Effector memory CD8-positive, alpha-beta T cell (primary cell): ENCODE measurements around the gene FBXO4.
"Not testable (repeated sequence)": the region's sequence is repeated elsewhere in the genome, so short reads cannot be mapped to it uniquely, and the experiment has no call there.

Experiments
- ATAC-seq: fragments of 150-1000 bp; cut with Tn5 transposase; replicated peaks from 2 replicates; pipeline ENCODE4 v1.10.0; 2021; ENCODE audit warnings: mild to moderate bottlenecking, moderate library complexity
- DNase-seq, 3 experiments: peaks; one replicate each; pipeline ENCODE4 v3.0.0; 2021
- H3K27ac Mint-ChIP-seq, 2 donors: one replicate each; pipeline ENCODE4 v1.8.0; 2022; ENCODE audit warnings: mild to moderate bottlenecking in 2 of 2, mixed read lengths in 2 of 2, moderate library complexity in 2 of 2
- H3K27me3 Mint-ChIP-seq, 2 donors: one replicate each; pipeline ENCODE4 v1.8.0; 2022; ENCODE audit warnings: mixed read lengths in 2 of 2
- H3K36me3 Mint-ChIP-seq: one replicate; pipeline ENCODE4 v1.8.0; 2022; ENCODE audit warnings: mild to moderate bottlenecking, moderate library complexity, mixed read lengths; ENCODE audit not compliant: insufficient read depth
- H3K4me1 Mint-ChIP-seq, 2 donors: one replicate each; pipeline ENCODE4 v1.8.0; 2022; ENCODE audit warnings: low read depth in 2 of 2, mixed read lengths in 2 of 2
- H3K4me3 Mint-ChIP-seq, 2 donors: one replicate each; pipeline ENCODE4 v1.8.0; 2022; ENCODE audit warnings: mild to moderate bottlenecking in 2 of 2, mixed read lengths in 2 of 2, moderate library complexity in 2 of 2
- H3K9me3 Mint-ChIP-seq, 2 donors: one replicate each; pipeline ENCODE4 v1.8.0; 2022; ENCODE audit warnings: mixed read lengths in 2 of 2

The FBXO4 gene

DNA sequence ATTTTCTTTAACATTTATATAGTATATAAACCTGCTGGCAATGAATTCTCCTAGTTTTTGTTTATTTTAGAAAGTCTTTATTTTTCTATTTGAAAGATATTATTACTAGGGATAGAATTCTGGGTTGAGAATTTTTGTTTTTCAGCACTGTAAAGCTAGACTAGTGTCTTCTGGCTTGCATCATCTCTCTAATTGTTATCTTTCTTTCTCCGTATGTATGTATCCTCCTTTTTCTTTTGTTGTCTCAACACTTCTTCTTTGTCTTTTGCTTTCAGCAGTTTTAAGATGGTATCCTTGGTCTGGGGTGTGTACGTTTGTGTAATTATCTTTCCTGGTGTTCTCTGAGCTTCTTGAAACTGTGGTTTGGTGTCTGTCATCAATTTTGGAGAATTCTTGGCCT, 48.8 kb downstream of the FBXO4 start:
- Mint-ChIP-seq H3K9me3 (no peaks in the 10 kb centered on the region), H3K4me3 (no peak overlapping the region), H3K4me1 (no peaks in the 10 kb centered on the region), H3K27me3 (peaks cover 0 to 8% of the 10 kb centered on the region in 2 donors), H3K36me3 (no peaks in the 10 kb centered on the region), H3K27ac (no peak overlapping the region)
- DNase-seq = no peak
- no peak for ATAC-seq

DNA sequence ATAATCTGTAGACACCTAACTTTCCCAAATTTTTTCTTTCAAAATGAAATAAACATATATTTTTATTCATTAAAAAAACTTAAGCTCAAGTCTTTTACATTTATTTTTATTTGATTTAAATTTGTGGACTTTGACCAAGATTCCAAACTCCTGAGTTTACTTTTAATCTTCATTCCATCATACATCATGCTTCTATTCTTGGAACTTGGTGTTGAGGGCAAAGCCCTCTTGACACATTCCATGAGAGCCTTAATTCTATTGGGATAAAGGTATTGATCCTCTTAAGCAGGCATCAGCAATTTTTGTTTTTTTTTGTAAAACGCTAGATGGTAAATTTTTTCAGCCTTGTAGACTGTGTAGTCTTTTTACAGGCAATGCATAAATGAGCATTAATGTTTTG, 53.6 kb downstream of the FBXO4 start:
- H3K4me3 Mint-ChIP-seq = no peak overlapping the region
- H3K27ac Mint-ChIP-seq = no peak overlapping the region
- H3K27me3 Mint-ChIP-seq = peaks cover 0 to 4% of the 10 kb centered on the region in 2 donors
- no peaks in the 10 kb centered on the region for H3K9me3 Mint-ChIP-seq
- no peaks in the 10 kb centered on the region for H3K4me1 Mint-ChIP-seq
- no peaks in the 10 kb centered on the region for H3K36me3 Mint-ChIP-seq
- DNase-seq = no peak
- ATAC-seq = no peak

DNA sequence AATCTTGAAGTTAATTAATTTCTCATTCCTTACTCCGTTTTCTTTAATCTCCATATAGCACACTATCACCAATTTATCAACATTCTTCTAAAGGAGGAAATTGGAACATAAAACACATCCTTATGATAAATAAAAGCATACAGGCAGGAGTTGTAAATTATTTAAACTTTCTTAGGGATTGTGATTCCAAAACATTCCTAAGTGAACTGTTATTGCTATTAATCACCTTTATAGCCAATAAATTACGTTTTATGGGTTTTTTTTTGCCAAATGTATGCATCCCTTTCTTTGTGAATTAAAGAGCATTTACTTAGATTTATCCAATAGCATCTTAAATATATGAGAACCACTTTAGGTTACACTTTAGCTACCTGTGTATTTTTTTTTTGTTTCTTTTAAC, 55.3 kb downstream of the FBXO4 start:
- no peak overlapping the region for H3K4me3 Mint-ChIP-seq
- no peaks in the 10 kb centered on the region for H3K9me3 Mint-ChIP-seq
- H3K27me3 Mint-ChIP-seq = peaks cover 15% of the 10 kb centered on the region in 2 donors
- no peaks in the 10 kb centered on the region for H3K4me1 Mint-ChIP-seq
- DNase-seq (no peak), ATAC-seq (no peak)
- no peaks in the 10 kb centered on the region for H3K36me3 Mint-ChIP-seq
- H3K27ac Mint-ChIP-seq = no peak overlapping the region

DNA sequence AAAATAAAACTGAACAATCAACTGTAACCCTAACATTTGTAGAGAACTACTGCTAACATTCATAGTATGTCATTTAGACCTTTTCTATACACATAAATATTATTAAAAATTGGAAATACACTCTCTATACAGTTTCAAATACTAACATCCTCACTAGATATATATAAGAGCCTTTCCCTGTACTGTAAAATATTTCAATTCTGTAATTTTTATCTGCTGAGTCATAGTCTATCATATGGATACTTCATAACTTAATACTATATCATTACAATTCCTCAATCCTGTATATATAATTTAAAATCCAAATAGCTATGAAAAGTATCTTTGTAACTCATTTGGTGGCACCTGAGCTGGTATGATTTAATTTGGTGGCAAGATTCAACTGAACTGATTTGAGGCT, 55.8 kb downstream of the FBXO4 start:
- H3K9me3 Mint-ChIP-seq = no peaks in the 10 kb centered on the region
- no peaks in the 10 kb centered on the region for H3K4me1 Mint-ChIP-seq
- H3K27me3 Mint-ChIP-seq = peaks cover 15 to 17% of the 10 kb centered on the region in 2 donors
- H3K27ac Mint-ChIP-seq = no peak overlapping the region
- ATAC-seq (no peak), DNase-seq (no peak)
- H3K36me3 Mint-ChIP-seq = no peaks in the 10 kb centered on the region
- H3K4me3 Mint-ChIP-seq = no peak overlapping the region

DNA sequence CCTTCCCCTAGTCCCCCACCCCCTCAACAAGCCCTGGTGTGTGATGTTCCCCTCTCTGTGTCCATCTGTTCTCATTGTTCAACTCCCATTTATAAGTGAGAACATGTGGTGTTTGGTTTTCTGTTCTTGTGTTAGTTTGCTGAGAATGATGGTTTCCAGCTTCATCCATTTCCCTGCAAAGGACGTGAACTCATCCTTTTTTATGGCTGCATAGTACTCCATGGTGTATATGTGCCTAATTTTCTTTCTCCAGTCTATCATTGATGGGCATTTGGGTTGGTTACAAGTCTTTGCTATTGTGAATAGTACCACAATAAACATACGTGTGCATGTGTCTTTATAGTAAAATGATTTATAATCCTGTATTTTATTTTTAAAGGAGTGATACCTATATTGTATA, 57.8 kb downstream of the FBXO4 start:
- DNase-seq, H3K9me3 Mint-ChIP-seq, ATAC-seq, H3K27ac Mint-ChIP-seq, H3K4me1 Mint-ChIP-seq, H3K36me3 Mint-ChIP-seq, H3K4me3 Mint-ChIP-seq: not testable (repeated sequence)
- peaks cover 25 to 28% of the 10 kb centered on the region in 2 donors for H3K27me3 Mint-ChIP-seq

DNA sequence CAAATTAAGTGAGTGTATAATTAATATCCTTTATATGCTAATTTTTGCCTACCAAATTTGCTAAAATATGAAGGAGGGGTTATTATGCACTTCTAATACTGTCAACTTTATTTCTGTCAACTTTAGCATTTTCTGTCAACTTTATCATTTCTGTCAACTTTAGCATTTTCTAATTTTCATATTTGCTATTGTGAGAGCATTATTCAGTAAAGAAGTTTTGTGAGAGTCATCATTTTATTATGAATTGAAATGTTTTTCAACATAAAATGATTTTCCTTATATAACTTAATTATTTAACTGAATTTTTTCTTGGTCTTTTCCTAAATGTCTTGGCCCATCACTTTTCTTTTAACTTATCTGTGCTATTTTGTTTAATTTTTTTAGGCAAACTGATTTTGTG, 58.2 kb downstream of the FBXO4 start:
- Mint-ChIP-seq H3K4me3 (no peak overlapping the region), H3K27ac (no peak overlapping the region), H3K9me3 (peaks cover 0 to 3% of the 10 kb centered on the region in 2 donors), H3K27me3 (peaks cover 29 to 33% of the 10 kb centered on the region in 2 donors), H3K4me1 (no peaks in the 10 kb centered on the region), H3K36me3 (no peaks in the 10 kb centered on the region)
- no peak for DNase-seq
- ATAC-seq = no peak

DNA sequence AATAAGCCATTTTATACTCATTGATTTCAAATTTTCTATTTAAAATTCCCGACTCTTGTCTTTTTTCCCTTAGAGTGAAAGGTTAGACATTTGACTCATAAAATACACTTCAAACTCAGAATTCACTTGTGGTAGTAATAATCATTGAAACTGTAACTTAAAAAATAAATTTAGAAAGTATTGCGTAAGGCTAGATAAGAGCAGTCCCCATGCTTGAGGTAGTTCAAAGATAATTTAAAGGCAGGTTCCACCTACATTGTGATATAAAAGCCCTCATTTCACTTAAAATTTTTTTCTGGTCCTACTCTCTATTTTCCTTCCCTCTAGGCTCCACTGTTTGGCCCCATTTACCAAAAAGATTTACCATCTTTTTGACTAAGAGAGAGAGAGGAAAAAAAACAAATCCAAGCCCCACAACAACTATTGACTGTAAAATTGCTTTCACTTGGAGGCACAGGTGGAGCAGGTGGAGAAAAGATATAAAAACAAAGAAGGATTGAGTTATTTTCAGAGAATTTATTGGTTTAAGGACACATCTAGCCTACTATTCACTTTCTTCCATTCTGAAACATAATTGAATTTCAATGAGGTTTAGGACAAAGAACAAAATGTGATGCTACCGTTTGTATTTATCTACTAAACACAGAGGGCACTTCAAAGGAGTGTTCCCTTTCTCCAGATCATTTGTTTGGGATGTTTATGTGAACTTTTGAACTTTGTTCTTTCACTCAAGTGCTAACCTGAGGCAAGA, 61.0 kb downstream of the FBXO4 start:
- peaks cover 45 to 49% of the 10 kb centered on the region in 2 donors for H3K27me3 Mint-ChIP-seq
- peaks cover 0 to 3% of the 10 kb centered on the region in 2 donors for H3K9me3 Mint-ChIP-seq
- no peaks in the 10 kb centered on the region for H3K4me1 Mint-ChIP-seq
- H3K27ac Mint-ChIP-seq = no peak overlapping the region
- ATAC-seq (no peak), DNase-seq (no peak)
- H3K36me3 Mint-ChIP-seq = no peaks in the 10 kb centered on the region
- no peak overlapping the region for H3K4me3 Mint-ChIP-seq
